RWPE2 (cell line): ENCODE results near the gene TLCD1.

ENCODE experiments used
- ATAC-seq: fragments of 200-7000 bp; cut with Tn5 transposase; 3 replicates; pipeline ENCODE4 v1.9.1; 2021; ENCODE audit warnings: low read depth
- DNase-seq: peaks from one replicate; pipeline ENCODE4 v3.0.0-alpha.2; 2020; ENCODE audit warnings: low spot score
- H3K27ac ChIP-seq: fragments of 450-650 bp; 2 replicates; pipeline ENCODE4 v1.5.1; 2017; ENCODE audit warnings: mild to moderate bottlenecking; ENCODE audit not compliant: poor library complexity, severe bottlenecking
- H3K27me3 ChIP-seq: fragments of 250-450 bp; sonication (Bioruptor Pico); 2 replicates; pipeline ENCODE4 v1.5.1; 2021; ENCODE audit warnings: mild to moderate bottlenecking, moderate library complexity; ENCODE audit not compliant: insufficient read depth, poor library complexity, severe bottlenecking
- H3K36me3 ChIP-seq: fragments of 250-450 bp; sonication (Bioruptor Pico); 2 replicates; pipeline ENCODE4 v1.5.1; 2020; ENCODE audit warnings: low read depth, mild to moderate bottlenecking, moderate library complexity
- H3K4me1 ChIP-seq: fragments of 250-450 bp; sonication (Bioruptor Pico); 2 replicates; pipeline ENCODE4 v1.5.1; 2021; ENCODE audit warnings: mild to moderate bottlenecking, moderate library complexity; ENCODE audit not compliant: insufficient read depth, poor library complexity, severe bottlenecking
- H3K4me3 ChIP-seq: fragments of 250-450 bp; sonication (Bioruptor Pico); 2 replicates; pipeline ENCODE4 v1.5.1; 2021; ENCODE audit warnings: mild to moderate bottlenecking, moderate library complexity; ENCODE audit not compliant: severe bottlenecking
- H3K9me3 ChIP-seq: fragments of 250-450 bp; sonication (Bioruptor Pico); 2 replicates; pipeline ENCODE4 v1.5.1; 2021; ENCODE audit warnings: mild to moderate bottlenecking, moderate library complexity; ENCODE audit not compliant: severe bottlenecking
- TF ChIP-seq, protein P1 (sequence below): fragments of 450-650 bp; IDR thresholded peaks from one replicate; pipeline ENCODE4 v1.5.1; 2017; ENCODE audit warnings: mild to moderate bottlenecking, moderate library complexity; ENCODE audit not compliant: poor library complexity, severe bottlenecking

Gene TLCD1

GRCh38 chr17:28746611-28747050 lies 20.6 kb upstream of the TLCD1 start:
- no peak for ATAC-seq
- TF ChIP-seq, protein P1, sequence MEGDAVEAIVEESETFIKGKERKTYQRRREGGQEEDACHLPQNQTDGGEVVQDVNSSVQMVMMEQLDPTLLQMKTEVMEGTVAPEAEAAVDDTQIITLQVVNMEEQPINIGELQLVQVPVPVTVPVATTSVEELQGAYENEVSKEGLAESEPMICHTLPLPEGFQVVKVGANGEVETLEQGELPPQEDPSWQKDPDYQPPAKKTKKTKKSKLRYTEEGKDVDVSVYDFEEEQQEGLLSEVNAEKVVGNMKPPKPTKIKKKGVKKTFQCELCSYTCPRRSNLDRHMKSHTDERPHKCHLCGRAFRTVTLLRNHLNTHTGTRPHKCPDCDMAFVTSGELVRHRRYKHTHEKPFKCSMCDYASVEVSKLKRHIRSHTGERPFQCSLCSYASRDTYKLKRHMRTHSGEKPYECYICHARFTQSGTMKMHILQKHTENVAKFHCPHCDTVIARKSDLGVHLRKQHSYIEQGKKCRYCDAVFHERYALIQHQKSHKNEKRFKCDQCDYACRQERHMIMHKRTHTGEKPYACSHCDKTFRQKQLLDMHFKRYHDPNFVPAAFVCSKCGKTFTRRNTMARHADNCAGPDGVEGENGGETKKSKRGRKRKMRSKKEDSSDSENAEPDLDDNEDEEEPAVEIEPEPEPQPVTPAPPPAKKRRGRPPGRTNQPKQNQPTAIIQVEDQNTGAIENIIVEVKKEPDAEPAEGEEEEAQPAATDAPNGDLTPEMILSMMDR: no peak
- Histone ChIP-seq H3K4me1 (peaks cover 24% of the 10 kb centered on the region), H3K4me3 (peak overlapping the region; percentile 65), H3K36me3 (peaks cover 68% of the 10 kb centered on the region), H3K9me3 (no peaks in the 10 kb centered on the region), H3K27me3 (no peaks in the 10 kb centered on the region), H3K27ac (peak overlapping the region; percentile 95)
- DNase-seq: no peak

GRCh38 chr17:28745786-28746411 lies 19.9 kb upstream of the TLCD1 start:
- Histone ChIP-seq H3K27ac (peak overlapping the region; percentile 95), H3K4me3 (peak overlapping the region; percentile 65), H3K9me3 (no peaks in the 10 kb centered on the region), H3K36me3 (peaks cover 63% of the 10 kb centered on the region), H3K4me1 (peaks cover 24% of the 10 kb centered on the region), H3K27me3 (no peaks in the 10 kb centered on the region)
- peak; percentile 57 for ATAC-seq
- TF ChIP-seq, protein P1: no peak
- peak; percentile 95 for DNase-seq

DNA sequence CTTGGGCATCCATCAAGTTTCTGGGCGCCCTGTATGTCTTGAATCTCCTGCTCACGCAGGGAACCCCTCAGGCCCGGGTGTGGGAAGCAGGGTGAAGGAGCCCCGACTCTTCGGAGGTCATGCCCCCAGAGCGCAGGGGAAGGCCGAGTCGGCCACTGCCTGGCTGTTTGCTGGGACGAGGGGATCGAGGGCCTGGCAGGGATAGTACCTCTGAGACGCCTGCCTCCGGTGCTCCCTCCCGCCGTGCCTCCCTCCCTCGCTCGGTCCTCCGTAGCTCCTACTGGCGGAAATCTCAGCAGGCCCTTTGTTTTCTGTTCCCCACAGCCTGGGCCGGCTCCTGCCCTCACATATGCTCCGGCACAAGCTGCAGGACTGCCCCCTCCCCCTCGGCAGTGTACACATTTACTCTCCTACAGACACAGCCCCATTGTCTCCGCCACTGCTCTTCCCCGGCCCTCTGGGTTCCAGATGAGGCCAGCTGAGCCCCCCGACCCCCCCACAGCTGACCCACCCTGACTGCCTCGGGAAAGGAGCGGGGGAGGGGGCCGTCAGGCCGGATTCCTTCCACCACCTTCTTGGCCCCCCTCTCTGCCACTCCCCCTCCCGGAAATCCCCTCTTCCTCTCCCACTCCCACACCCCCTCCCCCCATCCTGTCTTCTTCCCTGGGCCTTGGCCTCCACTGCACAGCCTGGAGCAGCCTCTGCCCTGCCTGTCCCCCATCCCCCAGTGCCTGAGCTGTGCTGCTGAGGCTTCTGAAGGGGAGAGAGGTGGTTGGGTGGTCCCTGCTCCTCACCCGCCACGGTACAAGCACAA lies 19.1 kb upstream of the TLCD1 start:
- H3K27ac ChIP-seq: peak overlapping the region; percentile 95
- H3K9me3 ChIP-seq: no peaks in the 10 kb centered on the region
- DNase-seq (no peak), ATAC-seq (no peak)
- TF ChIP-seq, protein P1: no peak
- peaks cover 24% of the 10 kb centered on the region for H3K4me1 ChIP-seq
- H3K27me3 ChIP-seq: no peaks in the 10 kb centered on the region
- H3K4me3 ChIP-seq: peak overlapping the region; percentile 65
- H3K36me3 ChIP-seq: peaks cover 56% of the 10 kb centered on the region

GRCh38 chr17:28744104-28744971 lies 18.3 kb upstream of the TLCD1 start:
- H3K27me3 ChIP-seq: no peaks in the 10 kb centered on the region
- H3K36me3 ChIP-seq: peaks cover 48% of the 10 kb centered on the region
- H3K4me1 ChIP-seq: peaks cover 24% of the 10 kb centered on the region
- no peaks in the 10 kb centered on the region for H3K9me3 ChIP-seq
- ATAC-seq (no peak), DNase-seq (no peak)
- TF ChIP-seq, protein P1: no peak
- peak overlapping the region; percentile 95 for H3K27ac ChIP-seq
- peak overlapping the region; percentile 65 for H3K4me3 ChIP-seq
